Parathyroid adenoma (tissue), 2 donors: ENCODE measurements around the gene HIRA.

Source experiments
- H2AFZ ChIP-seq: fragments of 300-600 bp; sonication (generic); one replicate; pipeline ENCODE4 v1.7.0; 2017; ENCODE audit warnings: antibody characterized with exemption, mild to moderate bottlenecking
- H3K27ac ChIP-seq: fragments of 300-600 bp; sonication (generic); one replicate; pipeline ENCODE4 v1.7.0; 2017
- H3K27me3 ChIP-seq: fragments of 300-600 bp; sonication (generic); one replicate; pipeline ENCODE4 v1.7.0; 2017; ENCODE audit warnings: low read length; ENCODE audit not compliant: control insufficient read depth, insufficient read depth
- H3K36me3 ChIP-seq: fragments of 300-600 bp; sonication (generic); one replicate; pipeline ENCODE4 v1.7.0; 2017; ENCODE audit warnings: low read length; ENCODE audit not compliant: control insufficient read depth, insufficient read depth
- H3K4me1 ChIP-seq: fragments of 300-600 bp; sonication (generic); one replicate; pipeline ENCODE4 v1.7.0; 2017; ENCODE audit warnings: control low read depth
- H3K4me2 ChIP-seq: fragments of 300-600 bp; sonication (generic); one replicate; pipeline ENCODE4 v1.7.0; 2017; ENCODE audit warnings: low read length
- H3K4me3 ChIP-seq: fragments of 300-600 bp; sonication (generic); one replicate; pipeline ENCODE4 v1.7.0; 2017; ENCODE audit warnings: low read depth, low read length
- H3K79me2 ChIP-seq: fragments of 300-600 bp; sonication (generic); one replicate; pipeline ENCODE4 v1.7.0; 2017; ENCODE audit warnings: control low read depth
- H3K9ac ChIP-seq: fragments of 300-600 bp; sonication (generic); one replicate; pipeline ENCODE4 v1.7.0; 2017; ENCODE audit warnings: mild to moderate bottlenecking
- H3K9me3 ChIP-seq: fragments of 300-600 bp; sonication (generic); one replicate; pipeline ENCODE4 v1.7.0; 2017; ENCODE audit warnings: low read length; ENCODE audit not compliant: control insufficient read depth
- CTCF ChIP-seq: fragments of 300-600 bp; sonication (generic); IDR thresholded peaks from one replicate; pipeline ENCODE4 v1.7.0; 2017; ENCODE audit warnings: antibody characterized with exemption, mild to moderate bottlenecking
- donor health status: primary hyperparathyroidism.

HIRA gene

GRCh38 chr22:19457828-19458428 is 26.4 kb upstream of the HIRA start:
- Histone ChIP-seq H3K9ac (no peak overlapping the region), H2AFZ (no peak overlapping the region), H3K27ac (no peak overlapping the region), H3K4me2 (no peak overlapping the region), H3K9me3 (no peaks in the 10 kb centered on the region), H3K36me3 (no peaks in the 10 kb centered on the region), H3K27me3 (no peaks in the 10 kb centered on the region), H3K4me1 (no peaks in the 10 kb centered on the region), H3K79me2 (no peaks in the 10 kb centered on the region), H3K4me3 (no peak overlapping the region)
- TF ChIP-seq CTCF = no peak

- Histone ChIP-seq H3K4me1 (no peaks in the 10 kb centered on the region), H3K36me3 (no peaks in the 10 kb centered on the region), H3K9me3 (no peaks in the 10 kb centered on the region), H3K4me2 (no peak overlapping the region), H3K9ac (no peak overlapping the region), H3K27me3 (no peaks in the 10 kb centered on the region), H3K27ac (no peak overlapping the region), H2AFZ (no peak overlapping the region), H3K79me2 (no peaks in the 10 kb centered on the region), H3K4me3 (no peak overlapping the region)
- no peak for TF ChIP-seq CTCF
These were observed 25.0 kb upstream of the HIRA start for GRCh38 chr22:19456541-19456940.

GRCh38 chr22:19455585-19456370 is 24.2 kb upstream of the HIRA start:
- no peak overlapping the region for H2AFZ ChIP-seq
- no peak for TF ChIP-seq CTCF
- H3K9me3 ChIP-seq = no peaks in the 10 kb centered on the region
- H3K4me1 ChIP-seq = no peaks in the 10 kb centered on the region
- H3K27ac ChIP-seq = no peak overlapping the region
- no peaks in the 10 kb centered on the region for H3K36me3 ChIP-seq
- no peaks in the 10 kb centered on the region for H3K27me3 ChIP-seq
- H3K9ac ChIP-seq = no peak overlapping the region
- H3K4me3 ChIP-seq = no peak overlapping the region
- H3K4me2 ChIP-seq = no peak overlapping the region
- no peaks in the 10 kb centered on the region for H3K79me2 ChIP-seq

GRCh38 chr22:19455033-19455432 is 23.5 kb upstream of the HIRA start:
- Histone ChIP-seq H3K27ac (no peak overlapping the region), H3K9me3 (no peaks in the 10 kb centered on the region), H3K79me2 (no peaks in the 10 kb centered on the region), H3K27me3 (no peaks in the 10 kb centered on the region), H3K4me3 (no peak overlapping the region), H3K9ac (no peak overlapping the region), H3K36me3 (no peaks in the 10 kb centered on the region), H2AFZ (no peak overlapping the region), H3K4me1 (no peaks in the 10 kb centered on the region), H3K4me2 (no peak overlapping the region)
- TF ChIP-seq CTCF = no peak

GRCh38 chr22:19454156-19454555 is 22.6 kb upstream of the HIRA start:
- H3K9ac ChIP-seq = no peak overlapping the region
- no peaks in the 10 kb centered on the region for H3K79me2 ChIP-seq
- no peaks in the 10 kb centered on the region for H3K36me3 ChIP-seq
- no peaks in the 10 kb centered on the region for H3K4me1 ChIP-seq
- H3K4me3 ChIP-seq = no peak overlapping the region
- TF ChIP-seq CTCF = no peak
- H3K4me2 ChIP-seq = no peak overlapping the region
- no peaks in the 10 kb centered on the region for H3K9me3 ChIP-seq
- no peak overlapping the region for H2AFZ ChIP-seq
- H3K27me3 ChIP-seq = no peaks in the 10 kb centered on the region
- no peak overlapping the region for H3K27ac ChIP-seq
